Measurements from ENCODE around the gene ZFP90. TPM values are rescaled to one million over a fixed set of nuclear protein-coding genes. Genes with fewer than 3 reads are reported as not detected.

The ZFP90 gene
- total and polyA plus RNA-seq, 2 donors (not counting 1 experiment from before 2014, with no cell fraction given) = 18.7 to 42.8 TPM

- Histone ChIP-seq H3K4me3 (replicated peaks in 1 of 4; ENCODE audit: control extremely low read depth in 1 of 4, insufficient read depth in 1 of 4, low read depth in 3 of 4, low read length in 4 of 4) (no peak overlapping the region), H4K20me1 (ENCODE audit: control insufficient read depth, extremely low read depth, insufficient read depth, low read length) (no peaks in the 10 kb centered on the region), H3K4me2 (ENCODE audit: extremely low read depth, insufficient read depth, low read length) (no peak overlapping the region), H3K9ac (ENCODE audit: insufficient read depth, low read length) (no peak overlapping the region), H3K4me1 (ENCODE audit: control insufficient read depth, extremely low read depth, insufficient read depth, low read length) (no peaks in the 10 kb centered on the region), H3K79me2 (ENCODE audit: control insufficient read depth, insufficient read depth, low read length) (no peaks in the 10 kb centered on the region), H3K27ac (ENCODE audit: insufficient read depth, low read length) (no peak overlapping the region), H3K9me3 (ENCODE audit: control insufficient read depth, insufficient read depth, low read depth, low read length) (no peaks in the 10 kb centered on the region), H3K27me3 (ENCODE audit: control insufficient read depth, insufficient read depth, low read length) (no peaks in the 10 kb centered on the region), H2AFZ (ENCODE audit: low read length) (no peak overlapping the region), H3K36me3 (ENCODE audit: control insufficient read depth, insufficient read depth, low read length) (no peaks in the 10 kb centered on the region)
- DNase-seq (ENCODE audit: low read depth in 2 of 2) = no peak
- no peak for TF ChIP-seq CTCF (conservative IDR thresholded peaks at IDR 0.05 in 1 of 2, IDR thresholded peaks at IDR 0.05 in 1 of 2; ENCODE audit: low read depth in 1 of 2, low read length in 2 of 2)
- no peak for TF ChIP-seq EZH2 (IDR thresholded peaks at IDR 0.05; ENCODE audit: low read length, missing control alignments)
Measured at GRCh38 chr16:68491576-68491950, 47.5 kb upstream of the ZFP90 start.

GRCh38 chr16:68492151-68492542 lies 46.9 kb upstream of the ZFP90 start:
- TF ChIP-seq EZH2 (IDR thresholded peaks at IDR 0.05; ENCODE audit: low read length, missing control alignments) = no peak
- Histone ChIP-seq H3K9ac (ENCODE audit: insufficient read depth, low read length) (no peak overlapping the region), H3K4me3 (replicated peaks in 1 of 4; ENCODE audit: control extremely low read depth in 1 of 4, insufficient read depth in 1 of 4, low read depth in 3 of 4, low read length in 4 of 4) (no peak overlapping the region), H3K4me1 (ENCODE audit: control insufficient read depth, extremely low read depth, insufficient read depth, low read length) (no peaks in the 10 kb centered on the region), H2AFZ (ENCODE audit: low read length) (no peak overlapping the region), H3K4me2 (ENCODE audit: extremely low read depth, insufficient read depth, low read length) (no peak overlapping the region), H3K36me3 (ENCODE audit: control insufficient read depth, insufficient read depth, low read length) (no peaks in the 10 kb centered on the region), H4K20me1 (ENCODE audit: control insufficient read depth, extremely low read depth, insufficient read depth, low read length) (no peaks in the 10 kb centered on the region), H3K27me3 (ENCODE audit: control insufficient read depth, insufficient read depth, low read length) (no peaks in the 10 kb centered on the region), H3K9me3 (ENCODE audit: control insufficient read depth, insufficient read depth, low read depth, low read length) (no peaks in the 10 kb centered on the region), H3K27ac (ENCODE audit: insufficient read depth, low read length) (no peak overlapping the region), H3K79me2 (ENCODE audit: control insufficient read depth, insufficient read depth, low read length) (no peaks in the 10 kb centered on the region)
- no peak for DNase-seq (ENCODE audit: low read depth in 2 of 2)

- Histone ChIP-seq H4K20me1 (ENCODE audit: control insufficient read depth, extremely low read depth, insufficient read depth, low read length) (no peaks in the 10 kb centered on the region), H3K27me3 (ENCODE audit: control insufficient read depth, insufficient read depth, low read length) (no peaks in the 10 kb centered on the region), H3K4me2 (ENCODE audit: extremely low read depth, insufficient read depth, low read length) (no peak overlapping the region), H3K4me1 (ENCODE audit: control insufficient read depth, extremely low read depth, insufficient read depth, low read length) (no peaks in the 10 kb centered on the region), H2AFZ (ENCODE audit: low read length) (no peak overlapping the region), H3K27ac (ENCODE audit: insufficient read depth, low read length) (no peak overlapping the region), H3K36me3 (ENCODE audit: control insufficient read depth, insufficient read depth, low read length) (no peaks in the 10 kb centered on the region), H3K9me3 (ENCODE audit: control insufficient read depth, insufficient read depth, low read depth, low read length) (no peaks in the 10 kb centered on the region), H3K9ac (ENCODE audit: insufficient read depth, low read length) (no peak overlapping the region), H3K79me2 (ENCODE audit: control insufficient read depth, insufficient read depth, low read length) (no peaks in the 10 kb centered on the region), H3K4me3 (replicated peaks in 1 of 4; ENCODE audit: control extremely low read depth in 1 of 4, insufficient read depth in 1 of 4, low read depth in 3 of 4, low read length in 4 of 4) (no peak overlapping the region)
- TF ChIP-seq EZH2 (IDR thresholded peaks at IDR 0.05; ENCODE audit: low read length, missing control alignments) = no peak
- no peak for TF ChIP-seq CTCF (conservative IDR thresholded peaks at IDR 0.05 in 1 of 2, IDR thresholded peaks at IDR 0.05 in 1 of 2; ENCODE audit: low read depth in 1 of 2, low read length in 2 of 2)
- no peak for DNase-seq (ENCODE audit: low read depth in 2 of 2)
Measured at GRCh38 chr16:68492543-68493411, 46.3 kb upstream of the ZFP90 start.
